Prostate gland (tissue), 2 donors: ENCODE measurements around the gene TMEM92. TPM values are rescaled to one million over a fixed set of nuclear protein-coding genes. Genes with fewer than 3 reads are reported as not detected.
"Not testable (repeated sequence)": the region's sequence is repeated elsewhere in the genome, so short reads cannot be mapped to it uniquely, and the experiment has no call there.

ENCODE experiments used
- DNase-seq: peaks from one replicate; pipeline ENCODE4 v3.0.0-alpha.2; 2019; ENCODE audit warnings: low spot score
- H3K27ac ChIP-seq, 2 donors: fragments of 200-600 bp; sonication (generic); 2 replicates each; pipeline ENCODE4 v1.5.1; 2017 to 2019
- H3K27me3 ChIP-seq: fragments of 200-600 bp; sonication (generic); replicated peaks from 2 replicates; pipeline ENCODE4 v1.5.1; 2019; ENCODE audit not compliant: insufficient read depth
- H3K36me3 ChIP-seq, 2 donors: fragments of 200-600 bp; sonication (generic); 1 replicate in 1 of 2; 2 replicates in 1 of 2; pipeline versions ENCODE4 v1.5.1 to v1.8.1; 2017 to 2019
- H3K4me1 ChIP-seq: fragments of 200-600 bp; sonication (generic); replicated peaks from 2 replicates; pipeline ENCODE4 v1.5.1; 2019
- H3K4me3 ChIP-seq, 2 donors: fragments of 200-600 bp; sonication (generic); 2 replicates each; pipeline ENCODE4 v1.5.1; 2017 to 2019
- H3K9me3 ChIP-seq: fragments of 200-600 bp; sonication (generic); 2 replicates; pipeline ENCODE4 v1.5.1; 2017
- CTCF ChIP-seq, 4 experiments: fragments of 200-600 bp in 2 of 4; fragments of 450-650 bp in 2 of 4; sonication (generic) in 2 of 4; IDR thresholded peaks; 1 replicate in 3 of 4; 2 replicates in 1 of 4; pipeline ENCODE4 v1.5.1; 2016 to 2019; ENCODE audit warnings: antibody characterized with exemption in 4 of 4, mild to moderate bottlenecking in 2 of 4, moderate library complexity in 2 of 4
- POLR2A ChIP-seq: fragments of 450-650 bp; IDR thresholded peaks from one replicate; pipeline ENCODE4 v1.6.1; 2016; ENCODE audit warnings: antibody characterized with exemption, mild to moderate bottlenecking
- POLR2AphosphoS5 ChIP-seq: sonication (generic); formaldehyde crosslinking; IDR thresholded peaks from one replicate; pipeline ENCODE4 v1.6.1; 2017; ENCODE audit warnings: antibody characterized with exemption
- WGBS: methylation state at CpG from one replicate; pipeline ENCODE4 v1.1.5; 2018; 5-methylcytosine and 5-hydroxymethylcytosine counted together
- intact Hi-C: fragments of 100-400 bp; cut with DNase I; formaldehyde crosslinking; loops from one replicate; pipeline ENCODE4 v1.14.2; 2022
- total RNA-seq, 2 donors: library from RNA; depleted of rRNA; stranded (reverse); fragments of >200 nt; gene quantifications; one replicate each; pipeline ENCODE4 v1.1.0, GENCODE V29; 2016

The TMEM92 gene
- total RNA-seq, 2 donors from 2014 or later, result 0.91 to 0.96 TPM

GRCh38 chr17:50269477-50270434 lies 4.5 kb upstream of the TMEM92 start:
- H3K4me1 ChIP-seq, result peaks cover 17% of the 10 kb centered on the region
- intact Hi-C loops, result no loop called here
- no peaks in the 10 kb centered on the region for H3K27me3 ChIP-seq
- TF ChIP-seq CTCF (IDR thresholded peaks at IDR 0.05) (peak in 3 of 4 experiments; percentile 64 to 72 (median 70)), POLR2AphosphoS5 (no peak)
- H3K9me3 ChIP-seq, result no peaks in the 10 kb centered on the region
- no peak overlapping the region for H3K4me3 ChIP-seq
- H3K27ac ChIP-seq, result no peak overlapping the region
- WGBS, result 71% methylated on average over 16 of the region's 16 CpGs
- H3K36me3 ChIP-seq, result no peaks in the 10 kb centered on the region
- peak; percentile 36 for DNase-seq

- Histone ChIP-seq H3K4me1 (peaks cover 17% of the 10 kb centered on the region), H3K4me3 (no peak overlapping the region), H3K27me3 (no peaks in the 10 kb centered on the region), H3K27ac (no peak overlapping the region), H3K36me3 (no peaks in the 10 kb centered on the region), H3K9me3 (no peaks in the 10 kb centered on the region)
- intact Hi-C loops, result no loop called here
- WGBS, result 70% methylated on average over 21 of the region's 21 CpGs
- TF ChIP-seq POLR2AphosphoS5, result no peak
- TF ChIP-seq CTCF (IDR thresholded peaks at IDR 0.05), result no peak
- no peak for TF ChIP-seq POLR2A
- DNase-seq, result no peak
These were observed 3.6 kb upstream of the TMEM92 start for GRCh38 chr17:50270435-50271362.

GRCh38 chr17:50271363-50271750 lies 2.9 kb upstream of the TMEM92 start:
- DNase-seq, H3K27ac ChIP-seq, H3K4me3 ChIP-seq, H3K36me3 ChIP-seq, intact Hi-C loops, H3K9me3 ChIP-seq, H3K27me3 ChIP-seq: not testable (repeated sequence)
- H3K4me1 ChIP-seq, result peaks cover 10% of the 10 kb centered on the region
- 81% methylated on average over 4 of the region's 4 CpGs for WGBS

GRCh38 chr17:50272246-50272645 lies 2.0 kb upstream of the TMEM92 start:
- 60% methylated on average over 7 of the region's 7 CpGs for WGBS
- H3K4me1 ChIP-seq, result peaks cover 4% of the 10 kb centered on the region
- H3K27ac ChIP-seq, result peak overlapping the region; percentile 49 to 58
- H3K4me3 ChIP-seq, result no peak overlapping the region
- H3K36me3 ChIP-seq, result no peaks in the 10 kb centered on the region
- intact Hi-C loops, result no loop called here
- no peaks in the 10 kb centered on the region for H3K27me3 ChIP-seq
- DNase-seq, result no peak
- TF ChIP-seq CTCF (IDR thresholded peaks at IDR 0.05), result no peak
- TF ChIP-seq POLR2A, result no peak
- no peak for TF ChIP-seq POLR2AphosphoS5
- H3K9me3 ChIP-seq, result no peaks in the 10 kb centered on the region
